SK-N-SH (cell line): ENCODE measurements around the gene ZNF438. TPM values are rescaled to one million over a fixed set of nuclear protein-coding genes. Genes with fewer than 3 reads are reported as not detected.

Experiments
- CTCF ChIA-PET: fragments of 300-600, 350-600 bp; formaldehyde crosslinking; extraction: SDS; loops from one replicate; lab custom pipeline; 2021; lab: Yijun Ruan, JAX
- POLR2A ChIA-PET: fragments of 350-600 bp; sonication (Branson Sonifier 250); formaldehyde crosslinking; extraction: SDS; loops from one replicate; lab custom pipeline; 2020; ENCODE audit warnings: antibody characterized with exemption, inconsistent platforms; lab: Yijun Ruan, JAX
- DNase-seq: peaks from one replicate; pipeline ENCODE4 v3.0.0; 2012
- H2AFZ ChIP-seq: fragments of 200-600 bp; sonication (generic); 2 replicates; pipeline ENCODE4 v1.8.1; 2016; ENCODE audit warnings: antibody characterized with exemption, mild to moderate bottlenecking, low read depth
- H3F3A ChIP-seq: fragments of 200-600 bp; sonication (generic); replicated peaks from 2 replicates; pipeline ENCODE3; 2016; ENCODE audit warnings: antibody characterized with exemption, mild to moderate bottlenecking; ENCODE audit not compliant: insufficient read depth
- H3K27ac ChIP-seq, 2 experiments: fragments of 200-500 bp in 1 of 2; fragments of 200-600 bp in 1 of 2; sonication (Bioruptor generic) in 1 of 2; sonication (generic), shearing (Covaris generic) in 1 of 2; 2 replicates each; pipeline versions ENCODE4 v1.5.1 to v1.6.1; 2014 to 2016; ENCODE audit warnings: low read depth in 2 of 2, inconsistent platforms in 1 of 2, low read length in 1 of 2, mild to moderate bottlenecking in 1 of 2, mixed read lengths in 1 of 2
- H3K27me3 ChIP-seq: fragments of 200-600 bp; sonication (generic), shearing (Covaris generic); 2 replicates; pipeline ENCODE4 v1.6.1; 2016; ENCODE audit warnings: mixed run types; ENCODE audit not compliant: insufficient read depth
- H3K36me3 ChIP-seq, 2 experiments: fragments of 200-500 bp in 1 of 2; fragments of 200-600 bp in 1 of 2; sonication (Bioruptor generic) in 1 of 2; sonication (generic) in 1 of 2; replicated peaks in 1 of 2; 2 replicates each; pipeline versions ENCODE3 to v1.5.1; 2014 to 2016; ENCODE audit warnings: low read length in 1 of 2, mild to moderate bottlenecking in 1 of 2; ENCODE audit not compliant: insufficient read depth in 2 of 2, control insufficient read depth in 1 of 2
- H3K4me1 ChIP-seq, 2 experiments: fragments of 200-500 bp in 1 of 2; fragments of 200-600 bp in 1 of 2; sonication (Bioruptor generic) in 1 of 2; sonication (generic), shearing (Covaris generic) in 1 of 2; 2 replicates each; pipeline versions ENCODE4 v1.5.1 to v1.6.1; 2014 to 2016; ENCODE audit warnings: low read depth in 1 of 2, low read length in 1 of 2, mixed run types in 1 of 2; ENCODE audit not compliant: insufficient read depth in 2 of 2, control insufficient read depth in 1 of 2
- H3K4me2 ChIP-seq: fragments of 200-600 bp; sonication (generic), shearing (Covaris generic); 2 replicates; pipeline ENCODE4 v1.6.1; 2017; ENCODE audit warnings: mixed run types
- H3K4me3 ChIP-seq, 2 experiments: fragments of 200-500 bp in 1 of 2; fragments of 200-600 bp in 1 of 2; sonication (Bioruptor generic) in 1 of 2; sonication (generic), shearing (Covaris generic) in 1 of 2; 2 replicates each; pipeline versions ENCODE4 v1.5.1 to v1.8.1; 2014 to 2016; ENCODE audit warnings: low read depth in 2 of 2, inconsistent platforms in 1 of 2, low read length in 1 of 2, mild to moderate bottlenecking in 1 of 2, mixed read lengths in 1 of 2, moderate library complexity in 1 of 2
- H3K79me2 ChIP-seq: fragments of 200-600 bp; sonication (generic); 2 replicates; pipeline ENCODE4 v1.8.1; 2017; ENCODE audit warnings: mild to moderate bottlenecking; ENCODE audit not compliant: insufficient read depth
- H3K9ac ChIP-seq: fragments of 200-600 bp; sonication (generic); 2 replicates; pipeline ENCODE4 v1.6.1; 2017; ENCODE audit warnings: mixed run types
- H3K9me2 ChIP-seq: fragments of 200-600 bp; sonication (generic); 2 replicates; pipeline ENCODE4 v1.6.1; 2017; ENCODE audit warnings: mixed run types
- H3K9me3 ChIP-seq: fragments of 200-600 bp; sonication (generic); 2 replicates; pipeline ENCODE4 v1.6.1; 2017; ENCODE audit warnings: mixed run types, mild to moderate bottlenecking, moderate library complexity
- H4K20me1 ChIP-seq: fragments of 200-600 bp; sonication (generic); 2 replicates; pipeline ENCODE4 v1.6.1; 2017; ENCODE audit warnings: mild to moderate bottlenecking, mixed run types; ENCODE audit not compliant: insufficient read depth
- CHD2 ChIP-seq: fragments of 150-350 bp; IDR thresholded peaks from 2 replicates; pipeline ENCODE4 v1.6.1; 2018; ENCODE audit warnings: low read length; ENCODE audit not compliant: partially characterized antibody
- CTCF ChIP-seq: fragments of 200-600 bp; sonication (generic); IDR thresholded peaks from 2 replicates; pipeline ENCODE4 v1.6.1; 2017; ENCODE audit warnings: antibody characterized with exemption, mild to moderate bottlenecking, moderate library complexity
- ELF1 ChIP-seq: IDR thresholded peaks from 2 replicates; pipeline ENCODE4 v1.4.0; 2012
- EP300 ChIP-seq, 2 experiments: IDR thresholded peaks; 2 replicates each; pipeline versions ENCODE4 v1.4.0 to v1.6.1; 2012; ENCODE audit warnings: borderline replicate concordance in 1 of 2, low read depth in 1 of 2, low read length in 1 of 2
- GABPA ChIP-seq: IDR thresholded peaks from 2 replicates; pipeline ENCODE4 v1.4.0; 2012; ENCODE audit warnings: low read depth, mild to moderate bottlenecking
- GATA2 ChIP-seq: sonication (generic); formaldehyde crosslinking; IDR thresholded peaks from 2 replicates; pipeline ENCODE4 v1.5.0; 2020; ENCODE audit warnings: mild to moderate bottlenecking, missing genetic modification reagents
- RAD21 ChIP-seq: IDR thresholded peaks from 2 replicates; pipeline ENCODE4 v1.6.1; 2012; ENCODE audit warnings: mild to moderate bottlenecking, low read length
- RCOR1 ChIP-seq: fragments of 150-350 bp; IDR thresholded peaks from 2 replicates; pipeline ENCODE4 v1.6.1; 2017; ENCODE audit warnings: antibody characterized with exemption, low read length
- REST ChIP-seq: IDR thresholded peaks from 2 replicates; pipeline ENCODE4 v1.6.1; 2012; ENCODE audit warnings: mild to moderate bottlenecking, low read depth, low read length, moderate library complexity
- RXRA ChIP-seq: IDR thresholded peaks from 2 replicates; pipeline ENCODE4 v1.4.0; 2012; ENCODE audit warnings: low read depth, mild to moderate bottlenecking, borderline replicate concordance
- TAF1 ChIP-seq: IDR thresholded peaks from 2 replicates; pipeline ENCODE4 v1.6.1; 2012; ENCODE audit warnings: low read depth, mild to moderate bottlenecking, low read length, moderate library complexity, borderline replicate concordance
- WGBS: methylation state at CpG from one replicate; pipeline ENCODE4 v1.1.6; 2017; ENCODE audit warnings: low lambda C conversion rate; 5-methylcytosine and 5-hydroxymethylcytosine counted together
- polyA plus RNA-seq, 3 experiments: library from polyadenylated mRNA; depleted of rRNA; stranded (reverse); fragments of >200 nt; gene quantifications; 2 replicates each; pipeline ENCODE4 v1.2.3, GENCODE V29; 2012

ZNF438 gene
- polyA plus RNA-seq, 1 of the 3 experiments (the other 2 are of a cell fraction), result 2.1 TPM

GRCh38 chr10:30988831-30989435, 42.7 kb downstream of the ZNF438 start:
- Histone ChIP-seq H3K4me2 (no peak overlapping the region), H3K4me3 (no peak overlapping the region), H3F3A (no peaks in the 10 kb centered on the region), H2AFZ (no peak overlapping the region), H3K27ac (no peak overlapping the region), H3K9me2 (no peaks in the 10 kb centered on the region), H3K79me2 (0 out of 2 replicates have a peak, but pooled peaks cover 4% of the 10 kb centered on the region), H3K36me3 (no peaks in the 10 kb centered on the region), H3K4me1 (no peaks in the 10 kb centered on the region; a peak in 1 of 4 replicates), H4K20me1 (no peaks in the 10 kb centered on the region), H3K9ac (no peak overlapping the region), H3K9me3 (no peaks in the 10 kb centered on the region), H3K27me3 (no peaks in the 10 kb centered on the region)
- TF ChIP-seq CHD2 (no peak), REST (no peak), ELF1 (no peak), GABPA (no peak), RAD21 (no peak), GATA2 (CRISPR knock-in tag) (no peak), RCOR1 (no peak), EP300 (IDR thresholded peaks at IDR 0.05; ENCODE audit: borderline replicate concordance in 1 of 2, low read depth in 1 of 2, low read length in 1 of 2) (no peak), TAF1 (no peak), CTCF (no peak)
- 97% methylated on average over 1 of the region's 1 CpG for WGBS
- POLR2A ChIA-PET, result no interaction called here
- DNase-seq, result no peak
- CTCF ChIA-PET, result interaction anchor here (1.0 kb wide), 1 partner anchor 241 kb away, joined by 3 read pairs; no protein-coding TSS in a partner anchor

- Histone ChIP-seq H4K20me1 (no peaks in the 10 kb centered on the region), H2AFZ (no peak overlapping the region), H3K9me3 (no peaks in the 10 kb centered on the region), H3K9ac (no peak overlapping the region), H3K27ac (no peak overlapping the region), H3K4me3 (no peak overlapping the region), H3K4me1 (no peaks in the 10 kb centered on the region; a peak in 1 of 4 replicates), H3K27me3 (no peaks in the 10 kb centered on the region), H3K36me3 (no peaks in the 10 kb centered on the region), H3K4me2 (no peak overlapping the region), H3F3A (no peaks in the 10 kb centered on the region), H3K79me2 (0 out of 2 replicates have a peak, but pooled peaks cover 4% of the 10 kb centered on the region), H3K9me2 (no peaks in the 10 kb centered on the region)
- ChIA-PET POLR2A (no interaction called here), CTCF (interaction anchor here (1.0 to 1.2 kb wide), 2 partner anchors 12 to 204 kb away, joined by 3 to 5 read pairs; no protein-coding TSS in a partner anchor)
- DNase-seq, result no peak
- TF ChIP-seq RXRA, result no peak
- 92% methylated on average over 5 of the region's 5 CpGs for WGBS
Observed at GRCh38 chr10:30987463-30987862, 44.2 kb downstream of the ZNF438 start.
